GM13976 (cell line): ENCODE data around the gene DPF3.

ENCODE experiments used
- DNase-seq: peaks from one replicate; pipeline ENCODE4 v3.0.0; 2012; ENCODE audit warnings: low spot score
- in situ Hi-C: fragments of 300-500 bp; cut with MboI; formaldehyde crosslinking; loops from one replicate; pipeline ENCODE4 v1.12.0; 2022; ENCODE audit warnings: low sequenced_read_pairs, mixed read lengths, inconsistent platforms; ENCODE audit not compliant: unreplicated experiment
- TF ChIP-seq, protein P1 (sequence below): IDR thresholded peaks from 2 replicates; pipeline ENCODE4 v1.5.1; 2012; ENCODE audit warnings: borderline replicate concordance, mild to moderate bottlenecking; ENCODE audit not compliant: insufficient read depth; ENCODE audit errors: extremely low read depth, missing control alignments, control extremely low read depth

Gene DPF3

DNA sequence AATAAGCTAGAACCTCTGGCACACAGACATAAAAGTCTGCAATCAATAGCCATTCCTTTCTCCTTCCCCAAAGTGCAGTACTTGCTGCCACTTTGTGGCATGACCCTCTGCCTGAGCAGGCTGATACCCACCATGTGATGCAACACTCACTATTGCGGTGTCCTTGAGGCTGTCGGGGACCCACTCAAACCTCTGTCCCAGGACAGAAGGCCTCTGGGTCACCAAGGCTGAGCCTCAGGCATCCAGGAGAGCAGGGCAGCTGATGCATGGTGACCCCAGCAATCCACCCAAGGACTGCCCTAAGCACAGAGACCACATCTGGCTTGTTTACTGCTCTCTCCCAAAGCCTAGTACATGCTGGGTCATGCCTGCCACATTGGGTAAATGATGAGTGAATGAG is 114.2 kb downstream of the DPF3 start:
- DNase-seq: no peak
- TF ChIP-seq, protein P1, sequence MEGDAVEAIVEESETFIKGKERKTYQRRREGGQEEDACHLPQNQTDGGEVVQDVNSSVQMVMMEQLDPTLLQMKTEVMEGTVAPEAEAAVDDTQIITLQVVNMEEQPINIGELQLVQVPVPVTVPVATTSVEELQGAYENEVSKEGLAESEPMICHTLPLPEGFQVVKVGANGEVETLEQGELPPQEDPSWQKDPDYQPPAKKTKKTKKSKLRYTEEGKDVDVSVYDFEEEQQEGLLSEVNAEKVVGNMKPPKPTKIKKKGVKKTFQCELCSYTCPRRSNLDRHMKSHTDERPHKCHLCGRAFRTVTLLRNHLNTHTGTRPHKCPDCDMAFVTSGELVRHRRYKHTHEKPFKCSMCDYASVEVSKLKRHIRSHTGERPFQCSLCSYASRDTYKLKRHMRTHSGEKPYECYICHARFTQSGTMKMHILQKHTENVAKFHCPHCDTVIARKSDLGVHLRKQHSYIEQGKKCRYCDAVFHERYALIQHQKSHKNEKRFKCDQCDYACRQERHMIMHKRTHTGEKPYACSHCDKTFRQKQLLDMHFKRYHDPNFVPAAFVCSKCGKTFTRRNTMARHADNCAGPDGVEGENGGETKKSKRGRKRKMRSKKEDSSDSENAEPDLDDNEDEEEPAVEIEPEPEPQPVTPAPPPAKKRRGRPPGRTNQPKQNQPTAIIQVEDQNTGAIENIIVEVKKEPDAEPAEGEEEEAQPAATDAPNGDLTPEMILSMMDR: no peak
- in situ Hi-C loops: no loop called here

DNA sequence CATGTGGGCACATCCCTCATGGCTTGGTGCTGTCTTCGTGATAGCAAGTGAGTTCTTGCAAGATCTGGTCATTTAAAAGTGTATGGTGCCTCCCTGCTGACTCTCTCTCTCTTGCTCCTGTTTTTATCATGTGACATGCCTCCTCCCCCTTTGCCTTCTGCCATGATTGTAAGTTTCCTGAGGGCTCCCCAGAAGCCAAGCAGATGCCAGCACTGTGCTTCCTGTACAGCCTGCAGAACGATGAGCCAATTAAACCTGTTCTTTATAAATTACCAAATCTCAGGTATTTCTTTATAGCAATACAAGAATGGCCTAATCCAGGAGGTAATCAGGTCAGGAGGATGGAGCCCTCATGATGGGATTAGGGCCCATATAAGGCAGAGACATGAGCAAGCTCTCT is 116.3 kb downstream of the DPF3 start:
- TF ChIP-seq, protein P1: no peak
- in situ Hi-C loops: no loop called here

DNA sequence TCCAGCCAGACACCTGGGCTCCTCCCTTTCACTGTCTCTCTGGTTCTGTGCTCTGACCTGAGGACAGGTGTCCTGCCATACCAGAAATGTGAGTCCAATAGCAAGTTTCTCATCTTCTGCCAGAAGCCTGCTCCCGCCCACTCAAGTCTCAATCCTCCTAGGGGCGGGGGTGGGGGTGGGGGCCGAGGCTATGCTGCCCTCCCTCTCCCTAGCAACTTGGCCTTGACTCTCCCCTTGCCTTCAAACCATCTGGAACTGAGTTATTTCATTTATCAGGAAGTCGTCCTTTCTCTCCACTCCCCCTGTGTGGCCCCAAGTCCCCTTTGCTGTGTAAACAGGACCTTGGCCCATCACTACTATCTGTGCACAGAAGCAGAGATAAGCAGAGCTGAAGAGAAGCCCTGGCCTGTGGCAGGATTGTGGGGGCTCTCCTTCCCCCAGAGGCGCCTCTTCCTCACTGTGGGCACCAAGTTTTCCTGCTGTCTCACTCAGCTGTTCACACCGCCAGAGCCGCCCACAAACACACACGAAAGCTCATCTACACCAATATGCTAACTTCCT is 117.1 kb downstream of the DPF3 start:
- TF ChIP-seq, protein P1: no peak
- no peak for DNase-seq
- in situ Hi-C loops: no loop called here

More for the DNA sequence above, 116.3 kb downstream of the DPF3 start:
- no peak for DNase-seq

DNA sequence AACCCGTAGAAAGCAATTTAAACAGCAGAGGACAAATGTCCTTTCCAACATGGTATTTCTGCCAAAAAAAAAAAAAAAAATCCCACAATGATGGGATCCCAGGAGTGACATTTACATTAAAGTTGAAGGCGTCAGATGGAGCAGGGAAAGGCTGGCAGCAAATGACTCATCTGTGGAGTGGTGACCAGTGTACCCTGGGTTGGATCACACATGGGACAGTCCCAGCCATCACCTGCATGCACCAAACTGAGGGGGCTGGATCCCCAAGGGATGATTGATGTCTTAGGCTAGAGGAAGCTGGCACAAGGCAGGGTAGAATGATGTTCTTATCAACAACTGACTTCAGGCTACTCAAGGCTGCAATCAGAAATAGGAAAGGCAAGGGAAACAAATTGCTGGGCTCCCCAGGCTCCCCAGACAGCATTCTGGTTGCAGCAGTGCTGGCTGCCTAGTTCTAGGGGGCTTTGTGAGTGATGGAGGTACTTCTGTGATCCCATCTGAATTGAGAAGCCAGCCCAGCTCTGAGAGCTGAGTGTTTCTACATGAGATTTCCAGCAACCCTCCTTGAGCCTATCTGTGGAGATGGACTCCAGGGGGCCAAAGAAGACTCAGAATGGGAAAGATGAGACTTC is 117.9 kb downstream of the DPF3 start:
- TF ChIP-seq, protein P1: no peak
- in situ Hi-C loops: no loop called here
- DNase-seq: no peak

DNA sequence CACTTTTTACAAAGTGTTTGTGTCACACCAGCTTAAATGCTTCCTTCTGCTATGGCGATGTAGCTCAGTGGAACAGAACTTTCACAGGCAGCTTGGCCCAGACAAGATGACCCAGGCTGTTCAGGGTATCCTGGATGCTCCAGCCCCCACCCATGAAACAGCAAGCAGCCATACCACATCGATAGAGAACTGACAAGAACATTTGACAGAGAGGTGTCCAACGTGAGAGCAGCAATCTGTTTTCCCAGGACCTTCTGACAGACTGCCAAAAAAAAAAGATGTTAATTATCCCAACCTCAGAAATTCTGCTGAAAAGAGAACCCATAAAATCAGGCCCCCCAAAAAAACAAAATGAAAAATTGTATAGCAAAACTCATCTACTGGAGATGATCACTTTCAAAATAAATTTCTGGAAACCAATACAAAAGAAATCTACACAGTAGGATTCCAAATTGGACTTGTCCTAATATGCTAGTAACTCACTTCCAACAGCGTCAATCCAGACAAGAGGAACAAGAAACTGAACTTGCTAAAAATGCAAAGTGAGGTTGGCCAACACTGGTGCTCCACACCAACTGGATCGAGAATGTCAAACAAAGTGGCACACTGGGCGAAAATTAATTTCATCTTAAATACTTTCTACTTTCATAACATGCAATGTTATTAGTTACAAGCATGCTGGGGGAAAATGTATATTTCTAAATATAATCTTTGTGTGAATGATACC is 118.8 kb downstream of the DPF3 start:
- TF ChIP-seq, protein P1: no peak
- in situ Hi-C loops: no loop called here
- DNase-seq: no peak

DNA sequence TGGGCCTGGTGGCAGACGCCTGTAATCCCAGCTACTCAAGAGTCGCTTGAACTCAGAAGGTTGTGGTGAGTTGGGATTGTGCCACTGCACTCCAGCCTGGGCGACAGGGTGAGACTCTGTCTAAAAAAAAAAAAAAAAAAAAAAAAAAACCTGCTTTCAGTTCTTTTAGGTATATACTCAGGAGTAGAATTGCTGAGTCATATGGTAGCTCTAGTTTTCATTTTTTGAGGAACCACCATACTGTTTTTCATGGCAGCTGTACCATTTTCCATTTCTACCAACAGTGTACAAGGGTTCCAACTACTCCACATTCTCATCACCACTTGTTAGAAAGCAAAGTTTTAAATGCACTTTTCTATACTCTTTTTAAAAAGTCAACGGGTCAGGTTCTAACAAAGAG is 119.8 kb downstream of the DPF3 start:
- in situ Hi-C loops: no loop called here
- TF ChIP-seq, protein P1: no peak
- no peak for DNase-seq
